Upper lobe of left lung (tissue), 4 donors: ENCODE data around the gene EHD3.

Experiments
- CTCF ChIP-seq, 6 experiments: fragments of 450-650 bp in 4 of 6; fragments of 200-600 bp in 2 of 6; sonication (generic) in 2 of 6; IDR thresholded peaks; one replicate each; pipeline ENCODE4 v1.5.1; 2016 to 2019; ENCODE audit warnings: antibody characterized with exemption in 6 of 6
- EP300 ChIP-seq, 4 donors: sonication (generic); formaldehyde crosslinking; IDR thresholded peaks; one replicate each; pipeline ENCODE4 v1.5.1; 2017; ENCODE audit warnings: antibody characterized with exemption in 4 of 4, control low read depth in 2 of 4
- POLR2A ChIP-seq, 4 donors: fragments of 450-650 bp; IDR thresholded peaks; one replicate each; pipeline ENCODE4 v1.5.1; 2016 to 2017; ENCODE audit warnings: antibody characterized with exemption in 4 of 4, mild to moderate bottlenecking in 2 of 4

- TF ChIP-seq CTCF (IDR thresholded peaks at IDR 0.05) (no peak), POLR2A (IDR thresholded peaks at IDR 0.05) (no peak), EP300 (IDR thresholded peaks at IDR 0.05) (no peak)
Measured at GRCh38 chr2:31202833-31203232, 31.1 kb upstream of the EHD3 start.
